ENCODE results near the gene AAGAB. TPM values are rescaled to one million over a fixed set of nuclear protein-coding genes. Genes with fewer than 3 reads are reported as not detected.

Gene AAGAB
- total RNA-seq, 1 experiment from 2014 or later: 30.5 TPM

- no peak overlapping the region for H2AFZ ChIP-seq (ENCODE audit: low read length)
- H3K79me2 ChIP-seq (ENCODE audit: low read length): no peaks in the 10 kb centered on the region
- H3K27ac ChIP-seq (ENCODE audit: low read length): no peak overlapping the region
- H3K36me3 ChIP-seq (ENCODE audit: low read depth, low read length): peaks cover 3% of the 10 kb centered on the region; the same call in 1 of the 2 replicates
- ChIA-PET POLR2A (ENCODE audit: unreplicated experiment) (no interaction called here), CTCF (no interaction called here)
- no peak overlapping the region for H3K4me2 ChIP-seq (ENCODE audit: low read length)
- no peak for DNase-seq
- H3K4me3 ChIP-seq (ENCODE audit: low read length): no peak overlapping the region
- TF ChIP-seq EZH2phosphoT487 (IDR thresholded peaks at IDR 0.05; ENCODE audit: borderline replicate concordance, low read length): no peak
- TF ChIP-seq EZH2 (IDR thresholded peaks at IDR 0.05; ENCODE audit: low read length, unreplicated experiment): no peak
- H3K9ac ChIP-seq (ENCODE audit: low read length): no peak overlapping the region
- BruUV-seq (replicated peaks): no TSS peak
- intact Hi-C loops (cut with micrococcal nuclease): no loop called here
- no peak for ATAC-seq
- H3F3A ChIP-seq (ENCODE audit: low read length, unreplicated experiment): no peaks in the 10 kb centered on the region
- H3K27me3 ChIP-seq (ENCODE audit: low read length): no peaks in the 10 kb centered on the region
- H3K9me2 ChIP-seq (replicated peaks; ENCODE audit: low read length): no peaks in the 10 kb centered on the region
- no peaks in the 10 kb centered on the region for H3K4me1 ChIP-seq (ENCODE audit: insufficient read depth, low read length)
- H4K20me1 ChIP-seq (ENCODE audit: low read length): no peaks in the 10 kb centered on the region
- no peaks in the 10 kb centered on the region for H3K9me3 ChIP-seq (ENCODE audit: low read length)
These were observed 46.8 kb downstream of the AAGAB start for GRCh38 chr15:67207555-67208207.

DNA sequence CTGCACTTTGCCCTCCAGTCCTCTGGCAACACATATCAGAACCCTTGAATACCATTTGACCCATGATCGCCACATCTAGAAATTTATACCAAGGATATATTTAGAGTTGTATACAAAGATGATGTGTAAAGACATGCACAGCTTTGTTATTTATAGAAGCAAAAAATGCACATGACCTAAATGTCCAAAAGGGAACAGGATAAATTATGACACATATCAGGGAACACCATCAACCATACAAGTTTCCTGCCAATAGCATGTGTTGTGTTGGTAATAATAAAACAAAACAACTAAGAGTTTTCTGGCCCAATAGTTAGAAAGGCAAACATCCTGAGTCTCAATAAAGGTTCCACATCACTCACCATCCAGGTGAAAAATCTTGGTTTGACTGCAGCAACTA lies 51.5 kb downstream of the AAGAB start:
- no TSS peak for BruUV-seq (replicated peaks)
- POLR2A ChIA-PET (ENCODE audit: unreplicated experiment): no interaction called here
- H3F3A ChIP-seq (ENCODE audit: low read length, unreplicated experiment): no peaks in the 10 kb centered on the region
- ATAC-seq: no peak
- H3K27ac ChIP-seq (ENCODE audit: low read length): no peak overlapping the region
- intact Hi-C loops (cut with micrococcal nuclease): no loop called here
- no peaks in the 10 kb centered on the region for H3K79me2 ChIP-seq (ENCODE audit: low read length)
- peaks cover 2% of the 10 kb centered on the region; the same call in 1 of the 2 replicates for H3K36me3 ChIP-seq (ENCODE audit: low read depth, low read length)
- H3K27me3 ChIP-seq (ENCODE audit: low read length): no peaks in the 10 kb centered on the region
- H3K9me3 ChIP-seq (ENCODE audit: low read length): no peaks in the 10 kb centered on the region
- TF ChIP-seq EZH2phosphoT487 (IDR thresholded peaks at IDR 0.05; ENCODE audit: borderline replicate concordance, low read length): no peak
- TF ChIP-seq EZH2 (IDR thresholded peaks at IDR 0.05; ENCODE audit: low read length, unreplicated experiment): no peak
- no peak for TF ChIP-seq CTCF (conservative IDR thresholded peaks at IDR 0.05; ENCODE audit: low read depth, low read length)
- H2AFZ ChIP-seq (ENCODE audit: low read length): no peak overlapping the region
- H3K4me1 ChIP-seq (ENCODE audit: insufficient read depth, low read length): no peaks in the 10 kb centered on the region
- H3K4me3 ChIP-seq (ENCODE audit: low read length): no peak overlapping the region
- H3K9me2 ChIP-seq (replicated peaks; ENCODE audit: low read length): no peaks in the 10 kb centered on the region
- CTCF ChIA-PET: no interaction called here
- no peak for DNase-seq
- H3K4me2 ChIP-seq (ENCODE audit: low read length): no peak overlapping the region
- H4K20me1 ChIP-seq (ENCODE audit: low read length): no peaks in the 10 kb centered on the region
- H3K9ac ChIP-seq (ENCODE audit: low read length): no peak overlapping the region

GRCh38 chr15:67202091-67202490 lies 52.4 kb downstream of the AAGAB start:
- Histone ChIP-seq H3K9me3 (ENCODE audit: low read length) (no peaks in the 10 kb centered on the region), H3K9ac (ENCODE audit: low read length) (no peak overlapping the region), H3K36me3 (ENCODE audit: low read depth, low read length) (peaks cover 2% of the 10 kb centered on the region; the same call in 1 of the 2 replicates), H3K27ac (ENCODE audit: low read length) (no peak overlapping the region), H3K4me2 (ENCODE audit: low read length) (no peak overlapping the region), H3K4me1 (ENCODE audit: insufficient read depth, low read length) (no peaks in the 10 kb centered on the region), H3F3A (ENCODE audit: low read length, unreplicated experiment) (peaks cover 5% of the 10 kb centered on the region), H3K4me3 (ENCODE audit: low read length) (no peak overlapping the region), H4K20me1 (ENCODE audit: low read length) (no peaks in the 10 kb centered on the region), H3K27me3 (ENCODE audit: low read length) (no peaks in the 10 kb centered on the region), H3K9me2 (replicated peaks; ENCODE audit: low read length) (no peaks in the 10 kb centered on the region), H2AFZ (ENCODE audit: low read length) (no peak overlapping the region), H3K79me2 (ENCODE audit: low read length) (no peaks in the 10 kb centered on the region)
- intact Hi-C loops (cut with micrococcal nuclease): no loop called here
- no peak for DNase-seq
- TF ChIP-seq EZH2phosphoT487 (IDR thresholded peaks at IDR 0.05; ENCODE audit: borderline replicate concordance, low read length): no peak
- TF ChIP-seq EZH2 (IDR thresholded peaks at IDR 0.05; ENCODE audit: low read length, unreplicated experiment): no peak
- TF ChIP-seq CTCF (conservative IDR thresholded peaks at IDR 0.05; ENCODE audit: low read depth, low read length): no peak
- ATAC-seq: no peak
- TSS peak; percentile 55 for BruUV-seq (replicated peaks)
- CTCF ChIA-PET: no interaction called here
- POLR2A ChIA-PET (ENCODE audit: unreplicated experiment): no interaction called here

Measured in PC-3 (cell line).